Activated CD8-positive, alpha-beta memory T cell treated with anti-CD3 and anti-CD28 coated beads, Interleukin-2, amount 50 U/mL, for 48 hours (primary cell): ENCODE measurements around the gene BMP7.

Experiments used
- DNase-seq: peaks from one replicate; pipeline ENCODE4 v3.0.0-alpha.2; 2020

Gene BMP7

GRCh38 chr20:57224641-57225138 lies 41.8 kb downstream of the BMP7 start:
- no peak for DNase-seq

GRCh38 chr20:57223648-57224489 lies 42.6 kb downstream of the BMP7 start:
- DNase-seq = no peak

- DNase-seq = no peak
Observed at GRCh38 chr20:57222631-57222950, 43.9 kb downstream of the BMP7 start.

- no peak for DNase-seq
Observed at GRCh38 chr20:57221916-57222630, 44.4 kb downstream of the BMP7 start.

GRCh38 chr20:57220337-57221145 lies 45.9 kb downstream of the BMP7 start:
- no peak for DNase-seq

GRCh38 chr20:57219071-57219677 lies 47.3 kb downstream of the BMP7 start:
- DNase-seq = no peak

GRCh38 chr20:57218489-57218888 lies 48.0 kb downstream of the BMP7 start:
- no peak for DNase-seq

- DNase-seq = no peak
Observed at GRCh38 chr20:57217802-57218201, 48.6 kb downstream of the BMP7 start.

GRCh38 chr20:57216669-57217068 lies 49.8 kb downstream of the BMP7 start:
- DNase-seq = no peak

GRCh38 chr20:57215826-57216471 lies 50.5 kb downstream of the BMP7 start:
- no peak for DNase-seq

GRCh38 chr20:57215426-57215825 lies 51.0 kb downstream of the BMP7 start:
- DNase-seq = no peak

GRCh38 chr20:57214948-57215347 lies 51.5 kb downstream of the BMP7 start:
- no peak for DNase-seq

- DNase-seq = no peak
Observed at GRCh38 chr20:57214427-57214826, 52.0 kb downstream of the BMP7 start.

GRCh38 chr20:57213924-57214323 lies 52.5 kb downstream of the BMP7 start:
- no peak for DNase-seq

GRCh38 chr20:57213291-57213690 lies 53.1 kb downstream of the BMP7 start:
- no peak for DNase-seq

GRCh38 chr20:57212534-57213276 lies 53.7 kb downstream of the BMP7 start:
- no peak for DNase-seq

GRCh38 chr20:57211908-57212533 lies 54.4 kb downstream of the BMP7 start:
- DNase-seq = no peak

- no peak for DNase-seq
Observed at GRCh38 chr20:57211406-57211805, 55.0 kb downstream of the BMP7 start.

- DNase-seq = no peak
Observed at GRCh38 chr20:57210911-57211280, 55.5 kb downstream of the BMP7 start.

GRCh38 chr20:57210054-57210910 lies 56.2 kb downstream of the BMP7 start:
- DNase-seq = no peak
